T-cell (primary cell): ENCODE measurements around the gene DNAJC17. TPM values are rescaled to one million over a fixed set of nuclear protein-coding genes. Genes with fewer than 3 reads are reported as not detected.

ENCODE experiments used
- ATAC-seq, 4 experiments: fragments of 200-7000 bp in 3 of 4; fragments of 150-1000 bp in 1 of 4; cut with Tn5 transposase; replicated peaks in 1 of 4; 1 replicate in 3 of 4; 2 replicates in 1 of 4; pipeline ENCODE4 v1.10.0; 2021; ENCODE audit warnings: moderate library complexity in 3 of 4, mild to moderate bottlenecking in 2 of 4, moderate number of reproducible peaks in 1 of 4
- CTCF ChIA-PET, 2 donors: fragments of 300-600 bp; sonication (Branson Sonifier 250); formaldehyde crosslinking; loops; one replicate each; lab custom pipeline; 2022; ENCODE audit warnings: antibody characterized with exemption in 2 of 2; lab: Charles Lee
- POLR2A ChIA-PET, 2 donors: fragments of 300-600 bp; sonication (Branson Sonifier 250); formaldehyde crosslinking; loops; one replicate each; lab custom pipeline; 2022; ENCODE audit warnings: antibody characterized with exemption in 2 of 2; lab: Charles Lee
- DNase-seq, 35 experiments: peaks; one replicate each; pipeline versions ENCODE4 v3.0.0 to v3.0.0-alpha.2; 2013 to 2023
- H3K27ac ChIP-seq: one replicate; pipeline ENCODE4 v1.5.1; 2013; ENCODE audit warnings: low read length
- H3K27me3 ChIP-seq, 2 experiments: replicated peaks in 1 of 2; 1 replicate in 1 of 2; 2 replicates in 1 of 2; pipeline versions ENCODE4 v1.6.1 to v1.7.0; 2013; ENCODE audit warnings: low read length in 1 of 2, mixed read lengths in 1 of 2; ENCODE audit not compliant: control insufficient read depth in 2 of 2, insufficient read depth in 2 of 2; ENCODE audit errors: extremely low read depth in 1 of 2
- H3K36me3 ChIP-seq, 2 donors: 1 replicate in 1 of 2; 2 replicates in 1 of 2; pipeline versions ENCODE4 v1.6.1 to v1.7.0; 2013; ENCODE audit warnings: low read length in 1 of 2; ENCODE audit not compliant: control insufficient read depth in 2 of 2, insufficient read depth in 1 of 2; ENCODE audit errors: extremely low read depth in 1 of 2
- H3K4me1 ChIP-seq, 2 experiments: 1 replicate in 1 of 2; 2 replicates in 1 of 2; pipeline versions ENCODE4 v1.6.1 to v1.7.0; 2013; ENCODE audit warnings: low read length in 2 of 2, mixed read lengths in 1 of 2; ENCODE audit not compliant: insufficient read depth in 2 of 2, control insufficient read depth in 1 of 2; ENCODE audit errors: extremely low read depth in 1 of 2
- H3K4me3 ChIP-seq, 2 donors: 1 replicate in 1 of 2; 2 replicates in 1 of 2; pipeline versions ENCODE4 v1.5.1 to v1.7.0; 2013; ENCODE audit warnings: mild to moderate bottlenecking in 2 of 2, low read length in 1 of 2, moderate library complexity in 1 of 2; ENCODE audit not compliant: control insufficient read depth in 1 of 2; ENCODE audit errors: extremely low read depth in 1 of 2
- H3K9me3 ChIP-seq: 2 replicates; pipeline ENCODE4 v1.7.0; 2013
- H3K27ac Mint-ChIP-seq, 2 donors: one replicate each; pipeline ENCODE4 v1.8.0; 2020 to 2021; ENCODE audit warnings: mild to moderate bottlenecking in 2 of 2, mixed read lengths in 2 of 2
- H3K27me3 Mint-ChIP-seq, 2 donors: one replicate each; pipeline ENCODE4 v1.8.0; 2021 to 2022; ENCODE audit warnings: mixed read lengths in 2 of 2
- H3K36me3 Mint-ChIP-seq: one replicate; pipeline ENCODE4 v1.8.0; 2021; ENCODE audit warnings: mixed read lengths
- H3K4me1 Mint-ChIP-seq, 3 donors: one replicate each; pipeline ENCODE4 v1.8.0; 2020 to 2022; ENCODE audit warnings: mixed read lengths in 3 of 3, mild to moderate bottlenecking in 1 of 3
- H3K4me3 Mint-ChIP-seq, 3 donors: one replicate each; pipeline ENCODE4 v1.8.0; 2020 to 2022; ENCODE audit warnings: mild to moderate bottlenecking in 3 of 3, mixed read lengths in 3 of 3, moderate library complexity in 3 of 3
- H3K9me3 Mint-ChIP-seq, 3 donors: one replicate each; pipeline ENCODE4 v1.8.0; 2020 to 2022; ENCODE audit warnings: mixed read lengths in 3 of 3
- WGBS: methylation state at CpG from one replicate; pipeline ENCODE4 v1.1.5; 2013; ENCODE audit warnings: missing lambda C conversion rate; ENCODE audit not compliant: insufficient coverage; 5-methylcytosine and 5-hydroxymethylcytosine counted together
- total RNA-seq, 35 experiments: library from RNA in 6 of 35; stranded (reverse) in 6 of 35; fragments of 120-200 nt in 1 of 35; gene quantifications; one replicate each; pipeline versions ENCODE4 v1.2.1 to v1.2.4 and lab custom pipeline; 2013 to 2026

Gene DNAJC17
- total RNA-seq, 5 donors from 2014 or later (not counting 1 experiment from before 2014, with no cell fraction given), result 33.1 to 47.5 (median 45.1) TPM

DNA sequence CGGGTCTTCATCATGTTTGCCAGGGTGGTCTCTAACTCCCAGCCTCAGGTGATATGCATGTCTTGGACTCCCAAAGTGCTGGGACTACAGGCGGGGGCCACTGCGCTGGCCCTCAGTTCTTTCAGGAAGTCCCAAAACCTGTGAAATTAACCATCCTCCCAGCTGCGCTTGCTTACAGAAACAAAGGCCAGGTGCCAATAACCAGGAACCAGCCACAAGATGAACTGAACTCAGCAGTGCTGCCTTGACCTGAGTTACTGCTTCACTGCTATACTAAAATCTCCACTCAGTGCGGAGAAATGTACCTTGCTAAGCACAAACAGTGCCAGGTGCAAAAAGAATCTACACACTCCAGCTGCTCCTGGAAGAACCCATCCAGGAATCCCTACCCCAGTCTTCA is 47.3 kb downstream of the DNAJC17 start:
- Histone ChIP-seq H3K27me3 (no peaks in the 10 kb centered on the region), H3K4me3 (no peak overlapping the region), H3K36me3 (no peaks in the 10 kb centered on the region), H3K9me3 (no peaks in the 10 kb centered on the region), H3K4me1 (peaks cover 5 to 31% of the 10 kb centered on the region in 2 experiments), H3K27ac (no peak overlapping the region)
- H3K9me3 Mint-ChIP-seq, result no peaks in the 10 kb centered on the region
- ChIA-PET CTCF (no interaction called here), POLR2A (interaction anchor here in 1 of 2 donors (0.6 kb wide), 1 partner anchor 10 kb away, joined by 3 read pairs; no protein-coding TSS in a partner anchor)
- H3K36me3 Mint-ChIP-seq, result no peaks in the 10 kb centered on the region
- WGBS, result 87% methylated on average over 5 of the region's 5 CpGs
- no peak overlapping the region for H3K4me3 Mint-ChIP-seq
- DNase-seq (no peak), ATAC-seq (no peak)
- H3K4me1 Mint-ChIP-seq, result peaks cover 21 to 24% (median 22%) of the 10 kb centered on the region in 3 donors
- no peaks in the 10 kb centered on the region for H3K27me3 Mint-ChIP-seq
- no peak overlapping the region for H3K27ac Mint-ChIP-seq

DNA sequence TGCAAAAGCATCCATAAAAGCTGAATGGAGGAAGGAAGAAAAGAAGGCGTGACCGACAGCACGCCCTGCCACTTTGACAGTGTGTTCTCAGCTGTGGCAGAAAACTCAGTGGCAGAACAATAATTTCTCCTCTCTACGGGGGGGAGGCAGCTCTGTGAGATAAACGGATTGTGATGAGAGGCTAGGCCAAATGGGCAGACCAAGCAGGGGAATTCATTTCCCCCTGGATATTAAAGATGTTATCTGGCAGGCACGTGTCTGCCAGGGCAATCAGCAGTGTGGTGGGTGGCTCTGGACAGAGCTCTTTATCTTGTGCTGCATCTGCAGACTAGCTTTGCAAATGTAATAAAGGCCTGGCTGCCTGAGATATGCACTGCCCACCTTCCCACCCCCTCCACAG is 50.3 kb downstream of the DNAJC17 start:
- Histone ChIP-seq H3K36me3 (peaks cover 0 to 14% of the 10 kb centered on the region in 2 donors), H3K4me1 (peaks cover 4 to 28% of the 10 kb centered on the region in 2 experiments), H3K27ac (no peak overlapping the region), H3K27me3 (no peaks in the 10 kb centered on the region), H3K4me3 (no peak overlapping the region), H3K9me3 (no peaks in the 10 kb centered on the region)
- Mint-ChIP-seq H3K9me3 (no peaks in the 10 kb centered on the region), H3K27me3 (no peaks in the 10 kb centered on the region), H3K4me1 (peaks cover 26 to 32% (median 27%) of the 10 kb centered on the region in 3 donors), H3K27ac (no peak overlapping the region), H3K36me3 (peaks cover 6% of the 10 kb centered on the region), H3K4me3 (peak overlapping the region in 2 of 3 donors; percentile 42 to 95)
- WGBS, result 90% methylated on average over 2 of the region's 6 CpGs
- no peak for DNase-seq
- ChIA-PET CTCF (interaction anchor here in 1 of 2 donors (0.6 kb wide), 1 partner anchor 167 kb away, joined by 4 read pairs; no protein-coding TSS in a partner anchor), POLR2A (interaction anchor here in 1 of 2 donors (0.6 to 1.0 kb wide), 2 partner anchors 8 to 489 kb away, joined by 3 to 7 read pairs; no protein-coding TSS in a partner anchor)
- no peak for ATAC-seq

DNA sequence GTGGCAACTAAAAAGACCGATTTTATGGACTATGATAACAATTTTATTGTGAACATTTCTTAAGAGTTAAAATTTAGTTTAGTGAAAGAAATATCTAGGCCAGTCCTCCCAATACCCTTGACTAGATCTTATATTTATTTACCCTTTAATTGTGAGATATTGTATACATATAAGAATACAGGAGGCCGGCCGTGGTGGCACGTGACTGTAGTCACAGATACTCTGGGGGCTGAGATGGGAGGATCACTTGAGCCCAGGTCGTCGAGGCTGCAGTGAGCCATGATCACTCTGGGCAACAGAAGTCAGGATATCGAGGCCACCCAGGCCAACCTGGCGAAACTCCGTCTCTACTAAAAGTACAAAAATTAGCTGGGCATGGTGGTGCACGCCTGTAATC is 51.5 kb downstream of the DNAJC17 start:
- Histone ChIP-seq H3K27ac (peak overlapping the region; percentile 69), H3K4me3 (peak overlapping the region; percentile 83 to 94), H3K9me3 (no peaks in the 10 kb centered on the region), H3K36me3 (peaks cover 0 to 25% of the 10 kb centered on the region in 2 donors), H3K4me1 (peaks cover 4 to 30% of the 10 kb centered on the region in 2 experiments), H3K27me3 (no peaks in the 10 kb centered on the region)
- Mint-ChIP-seq H3K9me3 (no peaks in the 10 kb centered on the region), H3K4me1 (peaks cover 26 to 35% (median 34%) of the 10 kb centered on the region in 3 donors), H3K27ac (peak overlapping the region; percentile 91 to 97), H3K36me3 (peaks cover 13% of the 10 kb centered on the region), H3K4me3 (peak overlapping the region; percentile 89 to 95 (median 90)), H3K27me3 (no peaks in the 10 kb centered on the region)
- ATAC-seq (no peak), DNase-seq (no peak)
- WGBS, result 79% methylated on average over 9 of the region's 10 CpGs
- CTCF ChIA-PET, result interaction anchor here in 1 of 2 donors (0.6 kb wide), 1 partner anchor 102 kb away, joined by 3 read pairs; no protein-coding TSS in a partner anchor
- POLR2A ChIA-PET, result interaction anchor here in 1 of 2 donors (0.6 to 1.0 kb wide), 2 partner anchors 9 to 1211 kb away, joined by 3 read pairs; no protein-coding TSS in a partner anchor

DNA sequence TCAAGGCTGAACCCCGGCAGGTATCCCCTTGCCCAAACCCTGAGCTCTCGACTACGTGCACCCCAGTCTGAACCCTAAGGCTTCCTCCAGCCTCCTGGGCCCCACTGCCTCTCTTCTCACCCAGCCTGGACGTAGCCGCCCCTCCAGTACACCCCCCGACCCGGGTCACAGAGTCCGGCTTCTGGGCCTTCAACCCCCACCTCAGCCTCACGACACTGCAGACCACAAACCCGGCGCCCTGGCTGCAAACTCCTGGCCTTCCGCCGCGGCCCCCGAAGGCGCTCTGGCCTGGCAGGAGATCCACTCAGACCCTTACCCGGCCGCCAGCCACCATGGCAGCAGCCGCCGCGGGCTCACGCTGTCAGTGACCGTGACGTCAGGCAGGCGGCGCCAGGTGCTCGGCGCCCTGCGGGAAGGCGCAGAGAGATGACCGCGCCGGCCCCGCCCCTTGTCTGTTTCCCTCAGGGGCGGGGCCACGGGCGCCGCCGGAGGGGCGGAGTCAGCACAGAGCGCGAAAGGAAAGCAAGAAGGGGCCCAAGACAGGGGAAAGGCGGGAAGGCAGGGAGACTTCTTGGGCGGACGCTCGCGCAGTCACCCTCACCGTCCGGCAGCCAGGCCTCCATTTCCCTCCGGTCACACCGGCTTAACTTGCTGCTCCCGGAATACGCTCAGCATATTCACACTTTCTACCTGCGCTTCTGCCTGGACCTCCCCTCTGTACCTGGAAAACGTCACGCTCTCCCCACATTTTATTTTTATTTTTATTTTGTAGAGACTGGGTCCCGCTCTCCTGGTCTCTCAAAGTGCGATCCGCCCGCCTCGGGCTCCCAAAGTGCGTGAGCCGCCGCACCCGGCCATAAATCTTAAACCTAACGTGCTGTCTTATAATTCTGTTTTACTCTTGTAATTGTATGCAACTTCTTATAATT is 52.1 kb downstream of the DNAJC17 start, which contains the start of gene RMDN3:
TSS of gene RMDN3 (minus strand) at position 372 of the 929 bp plus-strand sequence. CDS start 471 bp downstream, outside the sequence.
- CTCF ChIA-PET, result interaction anchor here in 1 of 2 donors (0.6 kb wide), 1 partner anchor 103 kb away, joined by 3 read pairs; no protein-coding TSS in a partner anchor
- Histone ChIP-seq H3K9me3 (no peaks in the 10 kb centered on the region), H3K4me3 (peak within 1 kb of the TSS; percentile 83 to 94), H3K4me1 (peaks cover 4 to 30% of the 10 kb centered on the region in 2 experiments), H3K36me3 (peaks cover 0 to 32% of the 10 kb centered on the region in 2 donors), H3K27me3 (no peaks in the 10 kb centered on the region), H3K27ac (peak within 1 kb of the TSS; percentile 72)
- peak within 1 kb of the TSS; percentile 89 to 95 (median 90) for H3K4me3 Mint-ChIP-seq
- no peaks in the 10 kb centered on the region for H3K27me3 Mint-ChIP-seq
- peaks cover 14% of the 10 kb centered on the region for H3K36me3 Mint-ChIP-seq
- peak within 1 kb of the TSS; percentile 91 to 97 for H3K27ac Mint-ChIP-seq
- no peaks in the 10 kb centered on the region for H3K9me3 Mint-ChIP-seq
- POLR2A ChIA-PET, result no interaction called here
- H3K4me1 Mint-ChIP-seq, result peaks cover 26 to 35% (median 34%) of the 10 kb centered on the region in 3 donors
- DNase-seq (peak; percentile 83 to 97 (median 91)), ATAC-seq (peak; percentile 96 to 98 (median 97))
- WGBS, result under 1% methylated on average over 52 of the region's 66 CpGs

DNA sequence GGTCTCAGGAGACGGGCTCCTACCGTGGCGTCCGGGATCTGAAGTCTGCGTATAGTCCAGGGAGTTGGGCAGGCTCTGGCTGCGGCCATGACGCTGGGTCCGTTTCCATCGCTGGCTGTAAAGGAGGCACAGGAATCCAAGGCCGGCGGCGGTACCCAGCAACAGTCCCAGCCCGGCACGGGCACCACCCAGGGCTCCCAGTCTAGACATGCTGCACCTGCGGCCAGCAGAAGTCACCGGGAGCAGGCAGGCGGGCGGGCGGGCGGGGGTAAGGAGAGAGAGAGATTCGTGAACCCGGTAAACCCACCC is 52.7 kb downstream of the DNAJC17 start:
- H3K27me3 ChIP-seq, result no peaks in the 10 kb centered on the region

DNA sequence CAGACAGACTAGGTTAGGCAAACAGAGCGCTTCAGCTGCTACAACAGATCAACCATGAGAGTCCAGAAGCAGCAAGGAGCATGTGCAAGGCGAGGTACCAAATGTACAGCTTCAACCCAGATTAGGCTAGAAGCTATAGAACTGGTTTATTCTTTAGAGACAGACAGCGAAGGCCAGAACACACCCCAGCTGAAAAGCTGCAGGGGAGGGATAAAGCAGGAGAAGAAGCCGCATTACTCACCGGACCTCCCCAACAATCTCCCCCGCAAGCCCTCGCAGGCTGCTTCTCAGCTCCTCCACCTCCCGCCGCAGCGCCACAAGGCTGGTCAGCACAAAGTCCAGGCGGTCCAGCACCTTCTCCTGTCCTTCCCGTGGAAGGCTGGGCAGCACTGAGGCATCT is 55.5 kb downstream of the DNAJC17 start:
- Mint-ChIP-seq H3K27ac (no peak overlapping the region), H3K27me3 (no peaks in the 10 kb centered on the region), H3K9me3 (no peaks in the 10 kb centered on the region), H3K4me3 (no peak overlapping the region), H3K36me3 (peaks cover 29% of the 10 kb centered on the region), H3K4me1 (peaks cover 26 to 37% (median 34%) of the 10 kb centered on the region in 3 donors)
- H3K36me3 ChIP-seq, result peaks cover 0 to 58% of the 10 kb centered on the region in 2 donors
- WGBS, result 100% methylated on average over 8 of the region's 12 CpGs
- peaks cover 4 to 30% of the 10 kb centered on the region in 2 experiments for H3K4me1 ChIP-seq
- H3K27me3 ChIP-seq, result no peaks in the 10 kb centered on the region
- POLR2A ChIA-PET, result no interaction called here
- DNase-seq (no peak), ATAC-seq (no peak)
- CTCF ChIA-PET, result interaction anchor here (0.5 to 2.6 kb wide), 5 partner anchors 8 to 57 kb away, joined by 3 to 10 read pairs (median 5); no protein-coding TSS in a partner anchor
- no peak overlapping the region for H3K4me3 ChIP-seq
- H3K27ac ChIP-seq, result no peak overlapping the region
- no peaks in the 10 kb centered on the region for H3K9me3 ChIP-seq

More for the DNA sequence above, 52.7 kb downstream of the DNAJC17 start:
- Histone ChIP-seq H3K27ac (peak overlapping the region; percentile 72), H3K9me3 (no peaks in the 10 kb centered on the region), H3K4me1 (peaks cover 4 to 30% of the 10 kb centered on the region in 2 experiments), H3K4me3 (peak overlapping the region; percentile 83 to 94), H3K36me3 (peaks cover 0 to 37% of the 10 kb centered on the region in 2 donors)
- H3K36me3 Mint-ChIP-seq, result peaks cover 17% of the 10 kb centered on the region
- H3K9me3 Mint-ChIP-seq, result no peaks in the 10 kb centered on the region
- ChIA-PET CTCF (interaction anchor here in 1 of 2 donors (0.7 kb wide), 1 partner anchor 25 kb away, joined by 5 read pairs; no protein-coding TSS in a partner anchor), POLR2A (interaction anchor here in 1 of 2 donors (0.6 kb wide), 1 partner anchor 28 kb away, joined by 4 read pairs; no protein-coding TSS in a partner anchor)
- DNase-seq, result peak in 3 of 35 experiments; percentile 11 to 39 (median 19)
- peak overlapping the region; percentile 67 to 97 for H3K27ac Mint-ChIP-seq
- WGBS, result under 1% methylated on average over 12 of the region's 22 CpGs
- peak overlapping the region; percentile 89 to 95 (median 90) for H3K4me3 Mint-ChIP-seq
- H3K27me3 Mint-ChIP-seq, result no peaks in the 10 kb centered on the region
- peaks cover 26 to 37% (median 34%) of the 10 kb centered on the region in 3 donors for H3K4me1 Mint-ChIP-seq
- ATAC-seq, result peak; percentile 11 to 16 (median 14)
